Hepatocyte (in vitro differentiated cells): ENCODE results near the gene MED13L. TPM values are rescaled to one million over a fixed set of nuclear protein-coding genes. Genes with fewer than 3 reads are reported as not detected.

Experiments
- DNase-seq: peaks from one replicate; pipeline ENCODE4 v3.0.0-alpha.2; 2016; ENCODE audit warnings: low spot score
- H2AFZ ChIP-seq: fragments of 200-600 bp; sonication (generic); 2 replicates; pipeline ENCODE4 v1.6.0; 2016; ENCODE audit warnings: antibody characterized with exemption, mild to moderate bottlenecking
- H3K27ac ChIP-seq: fragments of 200-600 bp; sonication (generic); 2 replicates; pipeline ENCODE4 v1.5.1; 2016; ENCODE audit warnings: mild to moderate bottlenecking
- H3K27me3 ChIP-seq: fragments of 200-600 bp; sonication (generic); 2 replicates; pipeline ENCODE4 v1.6.1; 2016
- H3K36me3 ChIP-seq: fragments of 200-600 bp; sonication (generic); replicated peaks from 2 replicates; pipeline ENCODE4 v1.5.1; 2016; ENCODE audit warnings: low read depth; ENCODE audit not compliant: insufficient read depth
- H3K4me1 ChIP-seq: fragments of 200-600 bp; sonication (generic); 2 replicates; pipeline ENCODE4 v1.5.1; 2016; ENCODE audit warnings: mild to moderate bottlenecking, moderate library complexity; ENCODE audit not compliant: insufficient read depth
- H3K4me2 ChIP-seq: fragments of 200-600 bp; sonication (generic); 2 replicates; pipeline ENCODE4 v1.6.0; 2016
- H3K4me3 ChIP-seq: fragments of 200-600 bp; sonication (generic); 2 replicates; pipeline ENCODE4 v1.5.1; 2016; ENCODE audit warnings: mild to moderate bottlenecking
- H3K79me2 ChIP-seq: fragments of 200-600 bp; sonication (generic); 2 replicates; pipeline ENCODE4 v1.6.0; 2017; ENCODE audit warnings: mild to moderate bottlenecking
- H3K9me2 ChIP-seq: fragments of 200-600 bp; sonication (generic); replicated peaks from 2 replicates; pipeline ENCODE4 v1.6.0; 2017; ENCODE audit warnings: mild to moderate bottlenecking; ENCODE audit not compliant: insufficient read depth
- H3K9me3 ChIP-seq: fragments of 200-600 bp; sonication (generic); 2 replicates; pipeline ENCODE4 v1.5.1; 2016; ENCODE audit warnings: low read depth, mild to moderate bottlenecking
- H4K20me1 ChIP-seq: fragments of 200-600 bp; sonication (generic); 2 replicates; pipeline ENCODE4 v1.6.0; 2016; ENCODE audit warnings: mild to moderate bottlenecking; ENCODE audit not compliant: insufficient read depth, poor library complexity, severe bottlenecking
- CTCF ChIP-seq: fragments of 200-600 bp; sonication (generic); IDR thresholded peaks from 2 replicates; pipeline ENCODE4 v1.5.1; 2016; ENCODE audit warnings: antibody characterized with exemption, mild to moderate bottlenecking; ENCODE audit not compliant: poor library complexity
- EZH2 ChIP-seq: fragments of 200-600 bp; sonication (generic); IDR thresholded peaks from 2 replicates; pipeline ENCODE4 v1.6.1; 2016; ENCODE audit warnings: antibody characterized with exemption, mild to moderate bottlenecking, borderline replicate concordance
- EZH2phosphoT487 ChIP-seq: fragments of 200-600 bp; sonication (generic); IDR thresholded peaks from one replicate; pipeline ENCODE4 v1.6.1; 2018; ENCODE audit warnings: antibody characterized with exemption, mild to moderate bottlenecking, low read depth, moderate library complexity; ENCODE audit not compliant: unreplicated experiment, severe bottlenecking
- WGBS: methylation state at CpG from one replicate; pipeline ENCODE4 v1.1.6; 2016; ENCODE audit warnings: low lambda C conversion rate; ENCODE audit errors: missing lambda C conversion rate; 5-methylcytosine and 5-hydroxymethylcytosine counted together
- polyA plus RNA-seq: library from polyadenylated mRNA; unstranded; fragments of >200 nt; fragmentation: Nextera tagmentation; extraction: Ambion mirVana; gene quantifications from 2 replicates; pipeline ENCODE4 v1.2.1, GENCODE V29; 2016
- total RNA-seq: library from RNA; depleted of rRNA; stranded (reverse); fragments of >200 nt; gene quantifications from 2 replicates; pipeline ENCODE4 v1.2.3, GENCODE V29; 2014

Gene MED13L
- total and polyA plus RNA-seq, 2 experiments from 2014 or later, result 23.7 to 135 TPM

- H3K4me2 ChIP-seq, result no peak overlapping the region
- WGBS, result 88% methylated on average over 24 of the region's 24 CpGs
- no peaks in the 10 kb centered on the region for H3K9me3 ChIP-seq
- no peaks in the 10 kb centered on the region for H3K27me3 ChIP-seq
- H3K27ac ChIP-seq, result no peak overlapping the region
- H3K79me2 ChIP-seq, result no peaks in the 10 kb centered on the region
- H3K4me1 ChIP-seq, result no peaks in the 10 kb centered on the region
- no peak overlapping the region for H2AFZ ChIP-seq
- DNase-seq, result no peak
- no peaks in the 10 kb centered on the region for H3K9me2 ChIP-seq
- H3K36me3 ChIP-seq, result no peaks in the 10 kb centered on the region
- TF ChIP-seq EZH2 (no peak), EZH2phosphoT487 (no peak), CTCF (no peak)
- no peak overlapping the region for H3K4me3 ChIP-seq
- no peaks in the 10 kb centered on the region for H4K20me1 ChIP-seq
These were observed 332.5 kb downstream of the MED13L start for GRCh38 chr12:115944837-115945490.

GRCh38 chr12:115944392-115944742 lies 333.1 kb downstream of the MED13L start:
- Histone ChIP-seq H3K4me2 (no peak overlapping the region), H3K4me3 (no peak overlapping the region), H2AFZ (no peak overlapping the region), H3K36me3 (no peaks in the 10 kb centered on the region), H3K27me3 (no peaks in the 10 kb centered on the region), H3K9me3 (no peaks in the 10 kb centered on the region), H3K27ac (no peak overlapping the region), H3K4me1 (no peaks in the 10 kb centered on the region), H4K20me1 (no peaks in the 10 kb centered on the region), H3K9me2 (no peaks in the 10 kb centered on the region), H3K79me2 (no peaks in the 10 kb centered on the region)
- DNase-seq, result no peak
- WGBS, result 94% methylated on average over 8 of the region's 8 CpGs
- no peak for TF ChIP-seq EZH2
- no peak for TF ChIP-seq CTCF
- TF ChIP-seq EZH2phosphoT487, result no peak

GRCh38 chr12:115943630-115944391 lies 333.7 kb downstream of the MED13L start:
- TF ChIP-seq EZH2 (no peak), EZH2phosphoT487 (no peak), CTCF (no peak)
- 67% methylated on average over 13 of the region's 13 CpGs for WGBS

More at GRCh38 chr12:115943630-115944391, 333.7 kb downstream of the MED13L start:
- Histone ChIP-seq H3K9me2 (no peaks in the 10 kb centered on the region), H2AFZ (no peak overlapping the region), H3K36me3 (no peaks in the 10 kb centered on the region), H3K4me3 (no peak overlapping the region), H3K4me1 (no peaks in the 10 kb centered on the region), H3K79me2 (no peaks in the 10 kb centered on the region), H3K9me3 (no peaks in the 10 kb centered on the region), H3K27me3 (no peaks in the 10 kb centered on the region), H4K20me1 (no peaks in the 10 kb centered on the region), H3K27ac (no peak overlapping the region), H3K4me2 (no peak overlapping the region)
- no peak for DNase-seq
